Neural progenitor cell (in vitro differentiated cells): ENCODE measurements around the gene VCAN. TPM values are rescaled to one million over a fixed set of nuclear protein-coding genes. Genes with fewer than 3 reads are reported as not detected.

ENCODE experiments used
- DNase-seq: peaks from one replicate; pipeline ENCODE4 v3.0.0-alpha.2; 2016; ENCODE audit warnings: low spot score
- H2AFZ ChIP-seq: fragments of 200-600 bp; sonication (generic); replicated peaks from 2 replicates; pipeline ENCODE4 v1.6.1; 2016; ENCODE audit warnings: antibody characterized with exemption
- H3F3A ChIP-seq: fragments of 200-600 bp; sonication (generic); 2 replicates; pipeline ENCODE4 v1.6.1; 2016; ENCODE audit warnings: antibody characterized with exemption, low read depth
- H3K27ac ChIP-seq: fragments of 200-600 bp; sonication (generic); 2 replicates; pipeline ENCODE4 v1.5.1; 2016; ENCODE audit warnings: mild to moderate bottlenecking
- H3K27me3 ChIP-seq: fragments of 200-600 bp; sonication (generic); 2 replicates; pipeline ENCODE4 v1.6.1; 2016; ENCODE audit warnings: mild to moderate bottlenecking, moderate library complexity
- H3K36me3 ChIP-seq: fragments of 200-600 bp; sonication (generic); 2 replicates; pipeline ENCODE4 v1.5.1; 2016
- H3K4me1 ChIP-seq: fragments of 200-600 bp; sonication (generic); 2 replicates; pipeline ENCODE4 v1.6.1; 2016; ENCODE audit warnings: mixed run types
- H3K4me2 ChIP-seq: fragments of 200-600 bp; sonication (generic); 2 replicates; pipeline ENCODE4 v1.6.1; 2016
- H3K4me3 ChIP-seq: fragments of 200-600 bp; sonication (generic); 2 replicates; pipeline ENCODE4 v1.5.1; 2016
- H3K79me2 ChIP-seq: fragments of 200-600 bp; sonication (generic); 2 replicates; pipeline ENCODE4 v1.6.1; 2016; ENCODE audit warnings: low read depth
- H3K9ac ChIP-seq: fragments of 200-600 bp; sonication (generic); 2 replicates; pipeline ENCODE4 v1.6.1; 2016
- H3K9me3 ChIP-seq: fragments of 200-600 bp; sonication (generic); 2 replicates; pipeline ENCODE4 v1.5.1; 2016; ENCODE audit warnings: low read depth
- H4K20me1 ChIP-seq: fragments of 200-600 bp; sonication (generic); 2 replicates; pipeline ENCODE4 v1.6.1; 2016; ENCODE audit warnings: low read depth
- H3K27ac Mint-ChIP-seq: 3 replicates; pipeline ENCODE4 v1.8.0; 2021; ENCODE audit warnings: mixed read lengths
- H3K27me3 Mint-ChIP-seq: 2 replicates; pipeline ENCODE4 v1.8.0; 2022; ENCODE audit warnings: low read depth, mild to moderate bottlenecking, inconsistent platforms, moderate library complexity, mixed read lengths; ENCODE audit not compliant: insufficient read depth
- H3K36me3 Mint-ChIP-seq: 3 replicates; pipeline ENCODE4 v1.8.0; 2021; ENCODE audit warnings: mixed read lengths
- H3K4me1 Mint-ChIP-seq: 3 replicates; pipeline ENCODE4 v1.8.0; 2021; ENCODE audit warnings: mixed read lengths
- H3K4me3 Mint-ChIP-seq: 3 replicates; pipeline ENCODE4 v1.8.0; 2021; ENCODE audit warnings: mild to moderate bottlenecking, moderate library complexity, mixed read lengths
- H3K9me3 Mint-ChIP-seq: 3 replicates; pipeline ENCODE4 v1.8.0; 2020; ENCODE audit warnings: mixed read lengths
- CTCF ChIP-seq: fragments of 200-600 bp; sonication (generic); IDR thresholded peaks from 2 replicates; pipeline ENCODE4 v1.5.1; 2017; ENCODE audit warnings: antibody characterized with exemption, mild to moderate bottlenecking
- EZH2 ChIP-seq: fragments of 200-600 bp; sonication (generic); IDR thresholded peaks from 2 replicates; pipeline ENCODE4 v1.6.1; 2017; ENCODE audit warnings: antibody characterized with exemption, mild to moderate bottlenecking, moderate library complexity
- EZH2phosphoT487 ChIP-seq: fragments of 200-600 bp; sonication (generic); IDR thresholded peaks from 2 replicates; pipeline ENCODE4 v1.6.1; 2017; ENCODE audit warnings: antibody characterized with exemption
- total RNA-seq: library from RNA; depleted of rRNA; stranded (reverse); fragments of >200 nt; gene quantifications from 2 replicates; pipeline ENCODE4 v1.2.3, GENCODE V29; 2015; ENCODE audit warnings: low replicate concordance

VCAN gene
- total RNA-seq, 1 donor from 2014 or later: 101 TPM

GRCh38 chr5:83467371-83468035 is 4.0 kb upstream of the VCAN start:
- Mint-ChIP-seq H3K9me3 (peaks cover 6% of the 10 kb centered on the region), H3K4me3 (no peak overlapping the region), H3K27me3 (no peaks in the 10 kb centered on the region), H3K4me1 (peaks cover 38% of the 10 kb centered on the region), H3K27ac (peak overlapping the region; percentile 25), H3K36me3 (peaks cover 8% of the 10 kb centered on the region)
- H3K27me3 ChIP-seq: no peaks in the 10 kb centered on the region
- no peaks in the 10 kb centered on the region for H3K9me3 ChIP-seq
- H3K9ac ChIP-seq: no peak overlapping the region
- H3K4me3 ChIP-seq: no peak overlapping the region
- no peaks in the 10 kb centered on the region for H3K36me3 ChIP-seq
- peaks cover 26% of the 10 kb centered on the region for H3K4me1 ChIP-seq
- H3K27ac ChIP-seq: no peak overlapping the region
- peaks cover 30% of the 10 kb centered on the region for H3F3A ChIP-seq
- no peaks in the 10 kb centered on the region for H4K20me1 ChIP-seq
- TF ChIP-seq EZH2phosphoT487 (no peak), EZH2 (no peak), CTCF (peak; percentile 37)
- peak overlapping the region; percentile 1 for H3K4me2 ChIP-seq
- peak overlapping the region; percentile 21 for H2AFZ ChIP-seq
- DNase-seq: peak; percentile 18
- H3K79me2 ChIP-seq: peaks cover 11% of the 10 kb centered on the region

- DNase-seq: no peak
- peaks cover under 1% of the 10 kb centered on the region for H3K9me3 Mint-ChIP-seq
- no peaks in the 10 kb centered on the region for H4K20me1 ChIP-seq
- no peak overlapping the region for H3K9ac ChIP-seq
- no peak overlapping the region for H3K4me3 ChIP-seq
- peak overlapping the region; percentile 7 for H3K4me3 Mint-ChIP-seq
- TF ChIP-seq CTCF: no peak
- H3K4me1 ChIP-seq: peaks cover 26% of the 10 kb centered on the region
- H3K4me2 ChIP-seq: peak overlapping the region; percentile 24
- no peaks in the 10 kb centered on the region for H3K27me3 ChIP-seq
- H3K36me3 Mint-ChIP-seq: peaks cover 8% of the 10 kb centered on the region
- no peak overlapping the region for H2AFZ ChIP-seq
- H3K27ac Mint-ChIP-seq: peak overlapping the region; percentile 21
- H3K36me3 ChIP-seq: no peaks in the 10 kb centered on the region
- H3K79me2 ChIP-seq: peaks cover 14% of the 10 kb centered on the region
- peaks cover 42% of the 10 kb centered on the region for H3F3A ChIP-seq
- H3K27ac ChIP-seq: no peak overlapping the region
- no peaks in the 10 kb centered on the region for H3K9me3 ChIP-seq
- H3K4me1 Mint-ChIP-seq: peaks cover 33% of the 10 kb centered on the region
- H3K27me3 Mint-ChIP-seq: peaks cover 2% of the 10 kb centered on the region
These were observed 2.5 kb upstream of the VCAN start for GRCh38 chr5:83469075-83469474.

- H3K9ac ChIP-seq: no peak overlapping the region
- peak; percentile 60 for DNase-seq
- H3K27me3 Mint-ChIP-seq: peaks cover 2% of the 10 kb centered on the region
These were observed 779 bp upstream of the VCAN start for GRCh38 chr5:83470526-83471404.

More at GRCh38 chr5:83470526-83471404, 779 bp upstream of the VCAN start:
- Histone ChIP-seq H3K4me3 (peak overlapping the region; percentile 83), H3F3A (peaks cover 59% of the 10 kb centered on the region), H4K20me1 (no peaks in the 10 kb centered on the region), H3K36me3 (no peaks in the 10 kb centered on the region), H3K4me1 (peaks cover 36% of the 10 kb centered on the region), H3K9me3 (no peaks in the 10 kb centered on the region), H3K79me2 (peaks cover 24% of the 10 kb centered on the region), H3K27ac (peak overlapping the region; percentile 60), H2AFZ (peak overlapping the region; percentile 77), H3K27me3 (no peaks in the 10 kb centered on the region), H3K4me2 (peak overlapping the region; percentile 82)
- Mint-ChIP-seq H3K4me3 (peak overlapping the region; percentile 95), H3K4me1 (peaks cover 44% of the 10 kb centered on the region), H3K9me3 (no peaks in the 10 kb centered on the region), H3K27ac (peak overlapping the region; percentile 98), H3K36me3 (peaks cover 8% of the 10 kb centered on the region)
- TF ChIP-seq EZH2phosphoT487: no peak
- TF ChIP-seq EZH2: no peak
- TF ChIP-seq CTCF: no peak
